Stimulated activated CD4-positive, alpha-beta T cell treated with anti-CD3 and anti-CD28 coated beads, Interleukin-1b, Interleukin-23, amount 100 ng/mL, for 24 hours (primary cell): ENCODE results near the gene GMIP.
"Not testable (repeated sequence)": the region's sequence is repeated elsewhere in the genome, so short reads cannot be mapped to it uniquely, and the experiment has no call there.

Experiments used
- DNase-seq, 4 experiments: peaks; one replicate each; pipeline ENCODE4 v3.0.0-alpha.2; 2020; ENCODE audit warnings: low read depth in 4 of 4, low spot score in 1 of 4

The GMIP gene

DNA sequence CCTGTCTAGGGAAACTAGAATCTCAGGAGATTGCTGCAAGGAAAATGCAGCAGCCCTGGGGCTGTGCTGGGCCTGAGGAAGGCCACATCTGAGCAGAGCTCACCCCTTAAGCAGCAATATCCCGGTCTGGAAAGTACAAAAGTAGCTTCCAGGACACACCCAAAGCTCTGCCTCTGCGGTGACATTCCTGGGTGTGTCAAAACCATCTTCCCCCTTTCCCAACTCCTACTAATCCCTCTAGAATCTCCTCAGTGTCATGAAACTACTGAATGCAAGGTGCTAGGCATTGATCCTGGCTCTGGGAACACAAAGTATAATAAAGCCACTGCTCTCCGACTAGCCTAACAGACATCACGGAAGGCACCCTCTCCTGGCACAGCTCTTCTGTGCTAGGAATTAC, 30.0 kb downstream of the GMIP start:
- DNase-seq = no peak

DNA sequence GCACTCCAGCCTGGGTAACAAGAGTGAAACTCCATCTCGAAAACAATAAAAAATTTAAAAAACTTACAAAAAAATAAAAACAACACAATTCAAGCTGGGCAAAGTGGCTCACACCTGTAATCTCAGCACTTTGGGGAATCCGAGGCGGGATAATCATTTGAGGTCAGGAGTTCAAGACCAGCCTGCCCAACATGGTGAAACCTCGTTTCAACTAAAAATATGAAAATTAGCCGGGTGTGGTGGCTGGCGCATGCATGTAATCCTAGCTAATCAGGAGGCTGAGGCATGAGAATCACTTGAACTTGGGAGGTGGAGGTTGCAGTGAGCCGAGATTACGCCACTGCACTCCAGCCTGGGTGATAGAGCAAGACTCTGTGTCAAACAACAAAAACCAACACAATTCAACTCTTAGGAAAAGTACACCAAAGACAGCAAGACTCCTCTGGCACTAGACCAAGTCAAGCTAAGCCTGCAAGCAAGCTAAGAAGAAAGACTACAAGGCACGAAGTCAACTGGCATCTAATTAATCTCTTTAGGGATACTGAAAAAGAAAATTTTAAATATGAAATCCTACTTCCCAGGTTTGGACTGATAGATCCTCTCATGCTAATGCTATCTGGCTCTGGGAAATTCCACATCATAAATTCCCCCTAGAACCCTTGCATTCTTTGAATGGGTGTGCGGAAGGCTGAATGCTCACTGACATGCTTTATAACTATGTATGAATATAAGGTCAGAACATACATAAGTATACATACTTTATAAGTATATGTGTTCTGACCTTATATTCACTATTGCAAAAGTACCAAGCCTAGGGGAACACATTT, 32.9 kb downstream of the GMIP start:
- no peak for DNase-seq

DNA sequence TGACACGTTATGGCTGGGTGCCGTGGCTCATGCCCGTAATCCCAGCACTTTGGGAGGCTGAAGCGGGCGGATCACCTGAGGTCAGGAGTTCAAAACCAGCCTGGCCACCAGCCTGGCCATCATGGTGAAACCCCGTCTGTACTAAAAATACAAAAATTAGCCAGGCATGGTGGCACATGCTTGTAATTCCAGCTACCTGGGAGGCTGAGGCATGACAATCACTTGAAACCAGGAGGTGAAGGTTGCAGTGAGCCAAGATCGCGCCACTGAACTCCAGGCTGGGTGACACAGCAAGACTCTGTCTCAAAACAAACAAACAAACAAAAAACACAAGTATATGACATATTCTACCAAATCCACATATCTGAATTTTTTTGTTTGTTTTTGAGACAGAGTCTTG, 36.8 kb downstream of the GMIP start:
- not testable (repeated sequence) for DNase-seq

DNA sequence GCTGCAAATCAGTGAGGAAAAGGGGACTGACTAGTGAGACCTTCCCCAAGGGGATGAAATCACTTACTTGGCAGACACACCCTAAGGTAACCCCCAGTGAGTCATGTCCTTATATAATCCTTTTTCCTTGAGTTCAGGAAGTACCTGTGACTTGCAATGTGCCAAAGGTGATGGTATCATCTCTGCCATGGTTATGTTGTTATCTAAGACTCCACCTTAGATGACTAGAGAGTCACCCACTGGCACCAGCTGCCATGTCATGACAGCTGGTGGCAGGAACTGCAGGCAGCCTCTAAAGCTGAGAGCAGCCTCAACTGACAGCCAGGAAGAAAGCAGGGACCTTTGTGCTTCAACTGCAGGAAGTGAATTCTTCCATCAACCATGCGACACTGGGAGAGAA, 37.4 kb downstream of the GMIP start:
- DNase-seq = no peak

DNA sequence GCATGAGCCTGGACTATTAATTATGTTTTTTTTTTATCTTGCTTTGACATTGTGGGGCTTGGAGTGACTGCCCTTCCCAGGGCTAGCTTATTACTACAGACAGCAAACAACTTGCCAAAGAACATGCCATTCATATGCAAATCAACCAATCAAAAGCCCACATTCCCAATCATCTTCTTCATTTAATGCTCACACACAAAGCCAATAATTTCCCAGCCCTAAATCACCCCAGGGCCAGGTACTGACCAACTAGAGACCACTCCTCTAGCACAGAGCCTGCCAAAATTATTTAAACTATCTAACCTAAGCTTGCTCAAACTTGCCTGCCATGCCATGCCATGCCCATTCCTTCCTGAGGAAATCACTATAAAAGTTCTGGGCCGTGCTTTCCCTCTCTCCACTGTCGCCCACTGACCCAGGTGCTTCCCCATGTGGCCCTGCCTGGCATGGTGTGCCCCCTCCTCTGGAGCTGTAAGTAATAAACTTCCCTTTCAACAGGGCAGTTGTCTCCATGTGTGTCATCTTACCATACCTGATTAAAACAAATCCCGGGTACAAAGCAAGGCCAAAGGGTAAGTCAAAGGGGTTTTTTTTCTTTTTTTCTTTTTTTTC, 40.6 kb downstream of the GMIP start:
- DNase-seq = no peak

DNA sequence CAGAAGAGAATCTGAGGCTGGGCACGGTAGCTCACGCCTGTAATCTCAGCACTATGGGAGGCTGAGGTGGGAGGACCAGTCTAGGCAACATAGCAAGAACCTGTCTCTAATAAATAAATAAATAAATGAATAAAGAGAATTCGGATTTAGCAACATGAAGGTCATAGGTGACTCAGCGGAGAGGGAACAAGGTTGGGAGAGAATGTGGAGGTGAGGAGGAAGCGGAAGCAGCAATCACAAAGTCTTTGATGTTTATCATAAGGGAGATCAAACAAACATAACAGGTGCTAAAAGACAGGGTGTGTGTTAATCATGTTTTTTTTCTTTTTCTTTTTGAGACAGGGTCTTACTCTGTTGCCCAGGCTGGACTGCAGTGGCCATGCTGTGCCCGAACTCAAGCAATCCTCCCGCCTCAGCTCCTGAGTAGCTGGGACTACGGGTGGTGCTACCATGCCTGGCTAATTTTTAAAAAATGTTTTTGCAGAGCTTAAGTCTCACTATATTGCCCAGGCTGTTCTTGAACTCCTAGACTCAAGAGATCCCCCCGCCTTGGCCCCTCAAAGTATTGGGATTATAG, 41.2 kb downstream of the GMIP start:
- no peak for DNase-seq

DNA sequence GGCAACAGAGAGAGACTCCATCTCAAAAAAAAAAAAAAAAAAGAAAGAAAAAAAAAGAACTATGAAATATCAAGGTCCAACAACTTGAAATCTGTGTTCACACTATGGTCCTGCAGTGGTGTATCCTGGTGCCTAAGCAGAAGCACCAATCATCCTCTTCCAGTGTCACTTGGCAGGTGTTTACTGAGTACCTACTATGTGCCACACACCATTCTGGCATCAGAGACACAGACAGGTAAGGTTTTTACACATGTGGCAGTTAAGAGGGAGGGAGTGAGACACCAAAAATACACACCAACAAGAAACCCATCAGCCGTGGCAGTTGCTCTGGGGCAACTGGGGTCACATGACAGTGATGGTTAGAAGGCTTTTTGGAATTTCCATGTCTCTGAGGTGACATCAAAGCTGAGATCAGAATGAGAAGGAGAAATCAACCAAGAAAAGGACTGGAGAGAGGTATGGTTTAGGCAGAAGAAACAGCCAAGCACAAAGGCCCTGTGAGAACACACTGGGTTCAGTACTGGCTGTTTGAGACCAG, 42.6 kb downstream of the GMIP start:
- no peak for DNase-seq

DNA sequence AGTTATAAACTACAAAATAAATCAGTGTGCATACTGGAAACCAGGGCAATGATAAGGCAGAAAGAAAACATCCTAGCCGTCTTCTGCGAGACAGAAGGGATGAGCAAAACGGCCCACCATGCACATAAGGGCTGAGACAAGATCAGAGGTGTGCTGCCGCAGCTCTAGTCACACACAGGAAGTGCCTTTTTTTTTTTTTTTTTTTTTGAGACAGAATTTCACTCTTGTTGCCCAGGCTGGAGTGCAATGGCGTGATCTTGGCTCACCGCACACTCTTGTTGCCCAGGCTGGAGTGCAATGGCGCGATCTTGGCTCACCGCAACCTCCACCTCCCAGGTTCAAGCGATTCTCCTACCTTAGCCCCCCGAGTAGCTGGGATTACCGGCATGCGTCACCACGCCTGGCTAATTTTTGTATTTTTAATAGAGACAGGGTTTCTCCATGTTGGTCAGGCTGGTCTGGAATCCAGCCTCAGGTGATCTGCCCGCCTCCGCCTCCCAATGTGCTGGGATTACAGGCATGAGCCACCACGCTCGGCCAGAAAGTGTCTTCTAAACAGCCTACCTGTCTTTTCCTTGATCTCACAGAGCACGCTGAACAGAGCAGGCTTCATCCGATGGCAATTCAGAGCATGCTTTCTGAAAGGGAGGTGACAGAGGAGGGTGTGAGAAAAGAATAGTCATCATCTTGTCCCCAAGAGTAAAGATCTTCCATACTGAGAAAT, 44.6 kb downstream of the GMIP start:
- DNase-seq = not testable (repeated sequence)

DNA sequence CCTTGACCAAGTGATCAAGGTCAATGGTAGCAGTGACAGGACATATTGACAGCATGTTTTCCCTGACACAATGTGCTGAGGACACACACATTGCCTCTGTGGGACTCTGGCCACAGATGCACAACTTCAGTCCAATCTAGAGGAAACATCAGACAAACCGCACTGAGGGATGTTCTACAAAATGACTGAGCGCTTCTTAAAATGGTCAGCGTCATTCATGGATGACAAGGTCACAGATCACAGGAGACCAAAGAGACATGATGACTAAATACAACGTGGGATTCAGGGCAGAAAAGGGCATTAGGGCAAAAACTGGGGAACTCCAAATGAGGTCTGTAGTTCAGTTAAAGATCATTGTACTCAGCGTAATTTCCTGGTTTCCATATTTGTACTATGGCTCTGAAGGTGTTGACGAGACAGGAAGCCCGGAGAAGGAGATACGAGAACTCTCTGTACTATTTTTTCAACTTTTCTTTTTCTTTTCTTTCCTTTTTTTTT, 45.6 kb downstream of the GMIP start:
- no peak for DNase-seq

DNA sequence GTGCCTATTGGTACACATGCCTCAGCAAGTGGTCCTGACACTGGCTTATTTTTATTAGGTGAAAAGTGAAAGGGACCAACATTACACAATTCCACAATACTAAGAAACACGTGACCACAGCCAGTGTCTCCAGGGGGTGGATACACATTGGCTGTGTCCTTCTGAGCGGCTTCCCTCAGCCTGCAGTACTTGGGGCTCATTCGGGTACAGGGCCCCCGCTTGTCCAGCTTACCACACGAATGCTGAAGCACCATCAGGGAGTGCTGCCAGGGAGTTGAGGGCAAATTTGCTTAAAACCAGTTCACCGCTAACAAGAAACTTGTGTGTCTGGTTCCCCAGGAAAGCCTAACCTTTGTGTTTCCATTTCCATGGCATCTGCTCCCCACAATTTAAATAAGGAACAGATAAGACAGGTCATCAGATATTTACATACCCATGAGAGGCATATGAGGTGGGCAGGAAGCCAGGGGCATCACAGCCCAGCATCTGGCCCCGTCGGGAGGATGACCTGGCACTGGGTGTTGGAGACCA, 48.2 kb downstream of the GMIP start:
- DNase-seq = no peak

DNA sequence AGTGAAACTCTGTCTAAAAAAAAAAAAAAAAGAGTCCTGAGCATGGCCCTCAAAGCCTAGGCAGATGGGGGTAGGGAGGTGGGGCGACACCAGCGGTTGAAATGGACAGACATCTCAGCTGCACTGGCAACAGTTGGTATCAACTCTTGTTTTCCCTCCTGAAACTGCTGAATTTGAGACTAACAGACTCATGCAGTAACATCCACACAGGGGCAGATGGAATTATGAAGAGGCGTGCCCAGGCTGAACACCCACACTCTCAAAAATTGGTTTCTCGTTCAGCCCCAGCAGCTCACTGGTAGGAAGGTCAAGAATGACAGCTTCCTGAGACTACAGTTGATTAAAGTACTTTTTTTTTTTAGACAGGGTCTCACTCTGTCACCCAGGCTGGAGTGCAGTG, 49.1 kb downstream of the GMIP start:
- no peak for DNase-seq

DNA sequence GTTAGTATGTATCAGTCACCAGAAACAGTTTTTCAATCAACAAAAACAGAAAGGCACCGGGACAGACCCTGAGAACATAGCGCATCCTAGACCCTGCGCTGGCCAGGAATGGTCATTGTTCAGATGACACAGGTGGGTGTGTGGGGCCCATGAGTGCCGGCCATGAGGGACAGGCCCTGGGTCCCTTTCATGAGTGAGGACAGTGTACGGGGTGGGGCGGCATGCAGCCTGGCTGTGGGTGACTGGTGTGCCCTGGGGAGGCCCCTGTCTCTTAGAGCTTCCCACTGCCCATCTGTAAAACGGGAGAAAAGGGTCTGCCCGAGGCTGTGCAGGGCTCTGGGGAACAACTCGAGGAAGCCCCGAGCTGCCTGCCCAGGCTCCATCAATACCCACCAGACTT, 50.8 kb downstream of the GMIP start:
- no peak for DNase-seq

DNA sequence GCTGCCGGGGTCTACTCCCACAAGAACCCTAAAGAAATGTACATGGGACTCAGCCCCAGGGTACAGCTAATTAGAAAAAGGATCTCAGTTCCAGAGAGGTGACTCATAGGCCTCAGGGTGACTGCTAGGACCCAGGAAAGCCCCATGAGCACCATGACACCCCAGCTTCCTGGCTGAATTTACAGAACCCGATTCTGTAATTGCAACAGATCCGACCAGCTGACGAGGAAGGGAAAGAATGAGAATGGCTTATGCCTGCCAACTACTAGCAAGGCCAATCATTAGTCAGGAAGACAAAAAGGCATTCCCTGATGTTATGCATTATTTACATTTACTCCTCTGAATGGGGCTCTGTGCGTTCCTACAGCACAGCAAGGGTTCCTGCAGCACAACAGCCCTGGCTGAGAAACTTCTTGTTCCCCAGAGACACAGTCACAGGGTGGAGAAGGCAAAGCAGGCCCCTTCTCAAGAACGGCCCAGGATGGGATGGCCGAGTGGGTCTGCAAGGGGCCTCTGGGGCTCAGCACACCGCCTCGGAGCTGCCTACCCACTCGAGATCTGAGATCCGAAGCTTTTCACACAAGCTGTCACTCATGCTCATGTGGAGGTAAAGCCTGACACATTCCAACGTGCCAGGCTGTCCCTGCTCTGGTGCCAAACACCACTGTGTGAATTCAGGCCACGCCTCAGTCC, 52.2 kb downstream of the GMIP start:
- peak in 2 of 4 experiments; percentile 45 to 56 for DNase-seq

DNA sequence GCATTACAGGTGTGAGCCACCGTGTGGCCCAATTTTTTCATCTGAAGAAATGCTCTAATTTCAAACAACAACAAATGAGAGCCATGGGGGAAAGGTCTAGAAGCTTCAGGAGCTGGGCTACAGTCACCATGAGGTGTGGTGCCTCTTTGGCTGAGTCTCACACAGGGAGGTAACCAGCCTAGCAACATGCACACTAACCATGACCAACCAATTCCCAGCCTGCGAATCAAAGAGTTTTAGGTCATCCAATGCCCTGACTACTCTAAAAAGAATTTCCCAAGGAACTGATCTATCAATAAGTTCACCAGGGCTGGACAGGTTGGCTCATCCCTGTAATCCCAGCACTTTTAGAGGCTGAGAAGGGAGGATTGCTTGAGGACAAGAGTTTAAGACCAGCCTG, 54.9 kb downstream of the GMIP start:
- no peak for DNase-seq

DNA sequence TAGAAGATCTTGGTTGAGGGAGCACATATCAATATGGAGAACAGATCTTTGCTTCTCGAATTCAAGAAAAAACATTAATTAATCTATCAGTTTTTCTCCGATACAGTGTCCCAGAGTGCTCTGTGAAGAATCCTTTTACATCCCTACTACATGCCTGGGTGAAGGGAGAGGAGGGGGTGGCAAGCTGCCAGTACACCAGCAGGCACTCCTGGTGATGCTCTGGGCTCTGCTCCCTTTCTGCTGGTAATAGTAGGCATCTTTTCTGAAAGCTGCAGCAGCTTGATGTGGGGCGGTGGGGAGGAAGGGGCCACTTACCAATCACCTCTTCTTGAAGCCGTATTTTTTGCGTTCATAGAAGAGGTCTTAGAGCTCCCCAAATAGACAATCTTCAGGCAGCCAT, 55.7 kb downstream of the GMIP start:
- DNase-seq = no peak

DNA sequence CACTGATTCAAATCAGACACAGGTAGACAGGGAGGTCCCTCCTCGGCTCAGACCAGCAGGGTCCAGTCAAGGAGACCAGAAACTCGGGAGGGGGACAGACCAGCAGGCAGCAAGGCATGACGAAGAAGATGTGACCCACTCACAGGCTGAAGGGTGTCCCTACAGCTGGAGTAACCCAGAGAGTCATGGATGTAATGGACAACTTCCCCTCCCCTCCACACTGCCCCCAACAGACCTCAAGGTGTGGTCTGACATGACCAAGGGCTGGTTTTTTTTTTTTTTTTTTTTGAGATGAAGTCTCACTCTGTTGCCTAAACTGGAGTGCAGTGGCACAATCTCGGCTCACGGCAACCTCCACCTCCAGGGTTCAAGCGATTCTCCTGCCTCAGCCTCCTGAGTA, 59.1 kb downstream of the GMIP start:
- DNase-seq = no peak

DNA sequence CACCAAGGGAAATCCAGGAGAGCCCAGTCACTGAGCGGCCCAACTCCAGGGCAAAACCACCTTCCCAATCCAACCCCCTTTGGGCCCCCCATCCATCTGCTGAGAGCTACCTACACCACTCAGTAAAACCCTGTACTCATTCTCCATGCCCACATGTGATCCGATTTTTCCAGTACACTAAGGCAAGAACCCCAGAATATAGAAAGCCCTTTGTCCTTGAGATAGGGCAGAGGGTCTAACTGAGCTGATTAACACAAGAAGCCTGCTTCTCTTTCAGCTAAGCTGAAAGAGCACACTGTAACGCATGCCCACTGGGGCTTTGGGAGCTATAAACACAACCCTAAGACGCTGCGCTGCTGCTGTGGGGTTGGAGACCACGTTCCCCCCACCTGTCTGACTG, 61.0 kb downstream of the GMIP start:
- no peak for DNase-seq

DNA sequence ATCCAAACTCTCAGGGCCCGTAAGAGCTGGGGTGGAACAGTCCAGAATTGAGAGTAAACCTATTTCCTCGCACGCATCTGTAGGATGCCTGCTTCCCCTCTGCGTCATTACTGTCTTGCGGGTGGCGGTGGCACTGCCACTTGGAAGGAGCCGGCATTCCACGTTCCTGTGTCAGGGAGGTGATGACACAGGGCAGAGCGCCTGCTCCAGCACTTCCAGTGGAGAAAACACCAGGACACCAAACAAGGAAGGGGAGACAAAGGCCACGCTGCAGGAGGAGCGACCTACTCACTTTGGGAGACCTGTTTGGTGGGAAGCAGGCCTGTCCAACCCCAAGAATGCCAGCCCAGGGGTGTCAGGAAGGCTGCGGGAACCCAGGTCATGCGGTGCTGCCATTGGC, 62.1 kb downstream of the GMIP start:
- DNase-seq = no peak

DNA sequence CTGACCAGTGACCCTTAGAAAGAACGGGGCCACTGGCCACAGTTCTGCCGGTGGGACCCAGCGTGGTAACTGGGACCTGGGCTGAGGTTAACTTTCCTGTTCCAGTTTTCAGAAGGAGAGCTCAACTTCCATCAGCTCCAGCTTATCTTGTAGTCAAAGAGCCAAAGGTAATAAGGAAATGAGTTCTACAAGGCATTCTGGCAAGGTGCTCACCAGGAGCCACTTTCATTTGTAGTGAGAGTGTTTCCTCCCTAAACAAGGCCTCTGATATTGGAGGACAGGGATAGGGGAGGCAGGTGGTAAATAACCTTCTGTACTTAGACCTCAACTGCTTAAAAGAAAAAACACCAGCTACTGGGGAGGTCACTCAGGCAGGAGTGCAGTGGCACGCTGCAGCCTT, 63.0 kb downstream of the GMIP start:
- DNase-seq = no peak

DNA sequence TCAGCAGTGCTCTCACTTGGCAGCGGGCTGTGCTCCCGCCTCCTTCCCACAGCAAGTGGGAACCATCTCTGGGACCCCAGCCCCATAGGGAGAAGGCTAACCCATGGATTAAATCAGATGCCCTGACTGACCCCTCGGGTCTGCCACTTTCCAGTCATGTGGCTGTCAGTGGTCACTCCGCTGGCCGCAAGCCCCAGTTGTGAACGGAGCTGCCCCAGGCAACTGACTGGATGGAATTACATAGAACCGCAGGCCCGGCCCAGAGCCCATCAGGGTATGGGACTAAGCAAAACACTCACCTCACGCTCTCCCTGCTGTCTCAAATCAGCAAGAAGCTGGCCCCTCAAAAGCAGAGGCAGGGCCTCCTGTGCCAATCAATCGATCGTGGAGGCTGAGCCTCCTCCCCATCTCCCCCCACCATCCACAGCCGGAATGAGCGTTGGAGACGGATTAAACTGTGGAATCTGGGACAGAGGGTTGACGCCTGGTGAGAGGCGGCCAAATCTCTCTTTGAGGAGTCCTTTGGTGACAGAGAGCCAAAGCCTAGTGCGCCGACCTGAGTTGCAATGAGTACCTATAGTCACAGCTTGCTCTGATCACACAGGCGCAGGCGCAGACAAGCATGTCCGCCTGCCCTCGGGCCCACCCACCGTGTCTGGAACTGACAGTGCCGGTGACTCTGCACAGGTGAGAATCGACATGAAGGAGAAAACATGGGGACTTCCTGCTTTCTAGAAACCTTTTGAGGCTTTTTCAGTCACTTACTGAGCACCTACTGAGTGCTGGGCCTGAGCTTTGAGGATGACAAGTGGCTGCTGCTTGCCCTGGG, 63.7 kb downstream of the GMIP start:
- no peak for DNase-seq
